Measurements from ENCODE around the gene GVQW3.

GVQW3 gene

DNA sequence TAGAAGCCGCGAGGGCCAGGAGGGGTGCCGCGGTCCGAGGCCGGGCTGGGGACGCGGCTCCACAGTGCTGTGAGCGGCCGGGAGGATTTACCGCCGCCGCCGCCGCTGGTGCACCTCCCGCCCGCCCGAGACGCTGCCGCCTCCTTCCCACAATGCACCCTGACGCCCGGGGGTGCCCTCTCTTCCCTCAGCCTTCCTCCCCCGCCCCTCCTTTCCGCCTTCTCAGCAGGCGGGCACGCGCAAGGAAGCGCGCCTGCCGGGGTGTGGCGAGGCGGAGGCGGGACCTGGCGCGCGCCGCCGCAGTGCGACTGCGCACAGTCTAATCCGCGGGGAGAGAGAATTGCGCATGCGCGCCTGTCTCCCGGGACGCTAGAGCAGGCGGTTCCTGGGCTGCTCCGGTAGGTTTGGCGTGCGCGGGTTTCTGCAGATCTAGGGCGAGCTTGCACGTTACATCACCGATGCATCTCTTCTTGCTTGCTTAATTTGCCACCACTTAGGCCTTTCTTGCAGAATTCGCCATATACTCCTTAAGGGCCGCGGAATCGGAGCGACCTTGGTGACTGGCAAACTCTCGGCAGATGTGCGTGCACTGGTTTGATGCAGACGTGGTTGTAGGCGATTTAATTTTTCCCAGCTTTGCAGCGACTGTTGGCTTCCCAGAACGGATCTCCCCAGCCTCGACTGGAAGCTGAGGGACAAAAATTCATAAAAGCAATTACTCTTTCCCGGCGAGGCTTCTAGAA is at the start of gene GVQW3, which contains the start of gene THAP12:
Gene GVQW3, plus strand, starts transcription at position 347 of the 743 bp plus-strand sequence. CDS start 506 bp downstream, outside the sequence.
Gene THAP12, minus strand, starts transcription at position 156 of the 743 bp plus-strand sequence. CDS start 296 bp downstream, outside the sequence.
- H3K4me1 ChIP-seq (ENCODE audit: control insufficient read depth, low read depth, low read length): peaks cover 14% of the 10 kb centered on the region
- H3K9me3 ChIP-seq (ENCODE audit: control insufficient read depth, low read depth, low read length): no peaks in the 10 kb centered on the region
- no peaks in the 10 kb centered on the region for H3K36me3 ChIP-seq (ENCODE audit: control insufficient read depth, low read depth, low read length)
- no peak within 1 kb of the TSS for H3K27ac ChIP-seq (ENCODE audit: low read length)
- H3K4me3 ChIP-seq (ENCODE audit: low read length): peak within 1 kb of the TSS; percentile 67
- peak within 1 kb of the TSS; percentile 52 for H3K9ac ChIP-seq (ENCODE audit: low read length)
- H3K27me3 ChIP-seq (ENCODE audit: control insufficient read depth, insufficient read depth, low read length): no peaks in the 10 kb centered on the region

DNA sequence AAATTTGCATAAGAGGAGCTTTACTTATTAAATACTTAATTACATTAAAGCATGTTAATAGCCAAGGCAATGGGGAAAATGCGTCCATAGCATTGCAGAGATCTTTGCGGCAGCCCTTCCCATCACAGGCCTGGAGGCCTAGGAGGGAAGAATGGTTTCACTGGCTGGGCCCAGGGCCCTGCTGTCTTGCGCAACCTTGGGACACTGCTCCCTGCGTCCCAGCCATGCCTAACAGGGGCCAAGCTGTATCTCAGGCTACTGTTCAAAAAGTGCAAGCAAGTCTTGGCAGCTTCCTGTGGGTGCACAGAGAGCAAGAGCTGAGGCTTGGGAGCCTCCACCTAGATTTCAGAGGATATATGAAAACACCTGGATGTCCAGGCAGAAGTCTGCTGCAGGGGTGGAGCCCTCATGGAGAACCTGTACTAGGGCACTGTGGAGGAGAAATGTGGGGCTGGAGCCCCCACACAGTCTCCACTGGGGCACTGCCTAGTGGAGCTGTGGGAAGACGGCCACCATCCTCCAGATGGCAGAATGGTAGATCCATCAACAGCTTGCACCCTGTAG is 46.2 kb upstream of the GVQW3 start:
- H3K9me3 ChIP-seq (ENCODE audit: control insufficient read depth, low read depth, low read length): peaks cover 13% of the 10 kb centered on the region
- H3K4me1 ChIP-seq (ENCODE audit: control insufficient read depth, low read depth, low read length): no peaks in the 10 kb centered on the region
- no peak overlapping the region for H3K9ac ChIP-seq (ENCODE audit: low read length)
- no peak overlapping the region for H3K27ac ChIP-seq (ENCODE audit: low read length)
- H3K36me3 ChIP-seq (ENCODE audit: control insufficient read depth, low read depth, low read length): no peaks in the 10 kb centered on the region
- no peak overlapping the region for H3K4me3 ChIP-seq (ENCODE audit: low read length)
- H3K27me3 ChIP-seq (ENCODE audit: control insufficient read depth, insufficient read depth, low read length): no peaks in the 10 kb centered on the region

DNA sequence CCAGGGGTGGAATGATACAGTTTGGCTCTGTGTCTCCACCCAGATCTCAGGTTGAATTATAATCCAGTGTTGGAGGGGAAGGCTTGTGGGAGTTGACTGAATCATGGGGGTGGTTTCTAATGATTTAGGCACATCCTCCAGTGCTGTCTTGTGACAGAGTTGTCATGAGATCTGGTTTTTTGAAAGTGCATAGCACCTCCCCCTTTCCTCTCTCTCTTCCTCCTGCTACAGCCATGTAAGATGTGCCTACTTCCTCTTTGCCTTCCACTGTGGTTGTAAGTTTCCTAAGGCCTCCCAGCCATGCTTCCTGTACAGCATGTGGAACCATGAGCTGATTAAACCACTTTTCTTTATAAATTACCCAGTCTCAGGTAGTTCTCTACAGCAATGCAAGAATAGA is 45.3 kb upstream of the GVQW3 start:
- Histone ChIP-seq H3K9ac (ENCODE audit: low read length) (no peak overlapping the region), H3K9me3 (ENCODE audit: control insufficient read depth, low read depth, low read length) (peaks cover 13% of the 10 kb centered on the region), H3K27ac (ENCODE audit: low read length) (no peak overlapping the region), H3K4me3 (ENCODE audit: low read length) (no peak overlapping the region), H3K27me3 (ENCODE audit: control insufficient read depth, insufficient read depth, low read length) (no peaks in the 10 kb centered on the region), H3K36me3 (ENCODE audit: control insufficient read depth, low read depth, low read length) (no peaks in the 10 kb centered on the region), H3K4me1 (ENCODE audit: control insufficient read depth, low read depth, low read length) (no peaks in the 10 kb centered on the region)

DNA sequence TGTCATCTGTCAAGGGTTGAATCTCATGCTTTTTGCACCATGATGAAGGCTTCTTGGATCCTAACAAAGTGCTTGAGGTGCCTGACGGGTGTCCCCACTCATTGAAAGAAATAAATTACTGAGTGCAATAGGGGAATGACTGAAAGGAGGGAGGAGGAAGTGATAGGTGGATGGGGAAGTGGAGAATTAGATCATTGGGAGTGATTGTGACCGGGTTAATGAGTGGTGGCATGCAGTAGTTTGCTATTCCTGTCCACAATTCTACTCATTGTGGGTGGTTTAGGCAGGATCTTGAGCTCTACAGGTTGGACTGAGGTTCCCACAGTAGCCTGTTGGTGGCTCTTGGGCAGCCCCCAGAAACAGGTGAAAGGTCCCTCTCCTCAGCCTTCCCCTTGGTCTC is 44.5 kb upstream of the GVQW3 start:
- Histone ChIP-seq H3K27ac (ENCODE audit: low read length) (no peak overlapping the region), H3K36me3 (ENCODE audit: control insufficient read depth, low read depth, low read length) (no peaks in the 10 kb centered on the region), H3K9ac (ENCODE audit: low read length) (no peak overlapping the region), H3K4me1 (ENCODE audit: control insufficient read depth, low read depth, low read length) (no peaks in the 10 kb centered on the region), H3K9me3 (ENCODE audit: control insufficient read depth, low read depth, low read length) (peaks cover 13% of the 10 kb centered on the region), H3K4me3 (ENCODE audit: low read length) (no peak overlapping the region), H3K27me3 (ENCODE audit: control insufficient read depth, insufficient read depth, low read length) (no peaks in the 10 kb centered on the region)

DNA sequence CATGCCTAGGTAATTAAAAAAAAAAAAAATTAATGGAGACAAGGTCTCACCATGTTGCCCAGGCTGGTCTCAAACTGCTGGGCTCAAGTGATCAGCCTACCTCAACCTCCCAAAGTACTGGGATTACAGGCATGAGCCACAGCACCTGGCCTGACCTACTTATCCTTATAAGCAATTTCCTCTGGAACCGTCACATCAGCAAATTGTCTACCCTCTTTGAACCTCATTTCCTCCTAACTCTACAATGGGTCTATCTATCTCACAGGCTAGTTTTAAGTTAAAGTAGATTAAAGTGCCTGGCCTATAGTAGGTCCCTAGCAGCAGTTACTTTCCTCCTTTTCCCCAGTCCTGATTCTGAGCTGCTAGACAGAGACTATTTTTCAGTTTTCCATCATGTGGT is 43.7 kb upstream of the GVQW3 start:
- no peak overlapping the region for H3K27ac ChIP-seq (ENCODE audit: low read length)
- H3K4me3 ChIP-seq (ENCODE audit: low read length): no peak overlapping the region
- no peaks in the 10 kb centered on the region for H3K36me3 ChIP-seq (ENCODE audit: control insufficient read depth, low read depth, low read length)
- H3K9ac ChIP-seq (ENCODE audit: low read length): no peak overlapping the region
- no peaks in the 10 kb centered on the region for H3K27me3 ChIP-seq (ENCODE audit: control insufficient read depth, insufficient read depth, low read length)
- H3K4me1 ChIP-seq (ENCODE audit: control insufficient read depth, low read depth, low read length): no peaks in the 10 kb centered on the region
- H3K9me3 ChIP-seq (ENCODE audit: control insufficient read depth, low read depth, low read length): peaks cover 13% of the 10 kb centered on the region

DNA sequence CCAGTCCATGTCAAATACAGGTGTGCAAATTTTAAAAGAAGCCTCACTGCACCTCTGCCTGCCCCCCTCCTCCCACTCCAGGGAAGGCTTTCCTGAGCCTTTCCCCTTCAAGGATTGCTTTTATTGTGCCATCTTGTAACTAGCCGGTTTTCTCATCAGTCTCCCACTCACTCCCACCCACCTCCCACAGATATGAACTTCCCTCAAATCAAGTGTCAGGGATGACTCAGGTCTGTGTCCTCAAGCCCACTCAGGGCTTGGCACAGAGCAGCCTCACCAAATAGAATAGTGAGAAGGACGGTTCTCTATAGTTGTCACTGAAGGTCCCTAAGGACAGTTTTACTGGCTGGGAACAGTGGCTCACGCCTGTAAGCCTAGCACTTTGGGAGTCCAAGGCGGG is 43.2 kb upstream of the GVQW3 start:
- Histone ChIP-seq H3K36me3 (ENCODE audit: control insufficient read depth, low read depth, low read length) (no peaks in the 10 kb centered on the region), H3K9ac (ENCODE audit: low read length) (no peak overlapping the region), H3K4me1 (ENCODE audit: control insufficient read depth, low read depth, low read length) (no peaks in the 10 kb centered on the region), H3K27me3 (ENCODE audit: control insufficient read depth, insufficient read depth, low read length) (no peaks in the 10 kb centered on the region), H3K27ac (ENCODE audit: low read length) (no peak overlapping the region), H3K9me3 (ENCODE audit: control insufficient read depth, low read depth, low read length) (peaks cover 13% of the 10 kb centered on the region), H3K4me3 (ENCODE audit: low read length) (no peak overlapping the region)

DNA sequence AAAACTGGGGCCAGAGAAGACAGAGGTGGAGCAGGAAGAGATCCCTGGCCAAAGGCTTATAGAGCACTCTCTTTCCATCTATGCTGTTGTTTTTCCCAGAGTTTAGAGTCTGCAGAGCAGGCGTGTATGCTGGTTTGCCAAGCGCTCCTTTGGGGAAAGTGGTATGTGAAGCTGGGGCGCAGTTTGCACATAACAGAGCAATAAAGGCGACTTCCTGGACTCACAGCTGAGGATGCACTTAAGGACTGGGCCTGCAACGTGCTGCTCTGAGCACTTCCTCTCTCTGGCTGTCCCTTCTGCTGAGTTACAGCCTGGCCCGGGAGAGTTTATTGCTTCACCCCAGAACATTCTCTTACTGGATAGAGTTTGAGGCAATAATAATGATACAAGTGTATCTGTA is 41.9 kb upstream of the GVQW3 start:
- Histone ChIP-seq H3K9ac (ENCODE audit: low read length) (no peak overlapping the region), H3K4me3 (ENCODE audit: low read length) (no peak overlapping the region)

DNA sequence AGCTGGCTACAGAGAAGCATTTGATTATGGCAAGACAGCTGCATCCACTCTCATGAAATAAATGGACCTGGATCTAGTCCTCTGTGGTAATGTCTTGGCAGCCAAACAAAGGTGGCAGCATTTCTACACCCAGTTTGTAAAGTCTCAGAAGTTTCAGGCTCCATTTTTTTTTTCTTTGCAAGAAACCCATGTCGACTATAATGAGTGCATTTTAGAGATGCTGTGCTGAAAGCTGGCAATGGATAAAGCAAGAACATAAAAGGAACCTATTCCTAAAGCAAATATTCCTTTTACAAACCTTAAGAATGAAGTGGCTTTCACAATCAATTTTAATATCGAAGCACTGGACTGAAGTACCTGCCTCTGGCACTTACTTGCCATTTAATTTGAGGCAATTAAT is 33.7 kb upstream of the GVQW3 start:
- H3K4me1 ChIP-seq (ENCODE audit: control insufficient read depth, low read depth, low read length): no peaks in the 10 kb centered on the region
- no peak overlapping the region for H3K27ac ChIP-seq (ENCODE audit: low read length)
- peaks cover 3% of the 10 kb centered on the region for H3K36me3 ChIP-seq (ENCODE audit: control insufficient read depth, low read depth, low read length)
- no peaks in the 10 kb centered on the region for H3K27me3 ChIP-seq (ENCODE audit: control insufficient read depth, insufficient read depth, low read length)
- no peak overlapping the region for H3K9ac ChIP-seq (ENCODE audit: low read length)
- no peak overlapping the region for H3K4me3 ChIP-seq (ENCODE audit: low read length)
- no peaks in the 10 kb centered on the region for H3K9me3 ChIP-seq (ENCODE audit: control insufficient read depth, low read depth, low read length)

More for the DNA sequence above, 41.9 kb upstream of the GVQW3 start:
- no peaks in the 10 kb centered on the region for H3K36me3 ChIP-seq (ENCODE audit: control insufficient read depth, low read depth, low read length)
- H3K27me3 ChIP-seq (ENCODE audit: control insufficient read depth, insufficient read depth, low read length): no peaks in the 10 kb centered on the region
- H3K9me3 ChIP-seq (ENCODE audit: control insufficient read depth, low read depth, low read length): peaks cover 13% of the 10 kb centered on the region
- no peak overlapping the region for H3K27ac ChIP-seq (ENCODE audit: low read length)
- no peaks in the 10 kb centered on the region for H3K4me1 ChIP-seq (ENCODE audit: control insufficient read depth, low read depth, low read length)

DNA sequence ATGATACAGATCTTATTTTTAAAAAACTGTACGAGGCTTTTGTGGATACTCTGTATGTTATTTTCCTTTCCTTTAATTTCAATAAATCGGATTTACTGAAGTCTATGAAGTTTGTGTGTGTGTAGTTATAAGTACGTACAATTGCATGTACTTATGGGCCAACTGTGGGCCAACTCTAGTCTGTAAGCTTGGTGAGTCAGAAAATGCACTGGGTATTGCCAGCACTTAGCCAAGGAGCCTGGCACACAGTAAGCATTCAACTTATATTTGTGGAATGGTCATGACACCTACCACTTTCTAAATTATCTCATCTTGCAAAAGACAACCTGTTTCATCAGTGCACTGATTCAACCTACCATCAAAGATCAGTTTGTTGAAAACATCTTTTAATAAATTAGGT is 32.8 kb upstream of the GVQW3 start:
- no peaks in the 10 kb centered on the region for H3K4me1 ChIP-seq (ENCODE audit: control insufficient read depth, low read depth, low read length)
- no peaks in the 10 kb centered on the region for H3K27me3 ChIP-seq (ENCODE audit: control insufficient read depth, insufficient read depth, low read length)
- H3K27ac ChIP-seq (ENCODE audit: low read length): no peak overlapping the region
- H3K9ac ChIP-seq (ENCODE audit: low read length): no peak overlapping the region
- no peak overlapping the region for H3K4me3 ChIP-seq (ENCODE audit: low read length)
- peaks cover 9% of the 10 kb centered on the region for H3K36me3 ChIP-seq (ENCODE audit: control insufficient read depth, low read depth, low read length)
- H3K9me3 ChIP-seq (ENCODE audit: control insufficient read depth, low read depth, low read length): no peaks in the 10 kb centered on the region

DNA sequence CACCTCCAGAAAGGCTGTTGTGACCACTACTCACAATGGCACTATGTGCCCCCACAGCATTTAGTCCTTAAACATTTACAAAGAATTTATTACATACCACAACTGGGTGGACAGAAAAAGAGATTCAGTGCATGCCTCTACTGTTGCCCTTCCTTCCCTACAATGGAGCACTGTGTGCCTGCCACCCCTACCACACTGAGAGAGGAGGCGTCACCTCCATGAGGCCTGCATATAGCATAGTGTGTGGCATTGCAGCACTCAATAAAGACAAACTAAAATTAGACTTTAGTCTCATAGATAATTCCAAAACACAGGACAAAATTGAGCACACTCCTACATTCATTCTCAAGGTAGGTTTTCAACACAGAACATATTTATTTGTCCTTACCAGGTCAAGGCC is 26.0 kb upstream of the GVQW3 start:
- Histone ChIP-seq H3K27ac (ENCODE audit: low read length) (no peak overlapping the region), H3K27me3 (ENCODE audit: control insufficient read depth, insufficient read depth, low read length) (no peaks in the 10 kb centered on the region), H3K4me3 (ENCODE audit: low read length) (no peak overlapping the region), H3K4me1 (ENCODE audit: control insufficient read depth, low read depth, low read length) (no peaks in the 10 kb centered on the region), H3K36me3 (ENCODE audit: control insufficient read depth, low read depth, low read length) (peaks cover 18% of the 10 kb centered on the region), H3K9ac (ENCODE audit: low read length) (no peak overlapping the region), H3K9me3 (ENCODE audit: control insufficient read depth, low read depth, low read length) (no peaks in the 10 kb centered on the region)

DNA sequence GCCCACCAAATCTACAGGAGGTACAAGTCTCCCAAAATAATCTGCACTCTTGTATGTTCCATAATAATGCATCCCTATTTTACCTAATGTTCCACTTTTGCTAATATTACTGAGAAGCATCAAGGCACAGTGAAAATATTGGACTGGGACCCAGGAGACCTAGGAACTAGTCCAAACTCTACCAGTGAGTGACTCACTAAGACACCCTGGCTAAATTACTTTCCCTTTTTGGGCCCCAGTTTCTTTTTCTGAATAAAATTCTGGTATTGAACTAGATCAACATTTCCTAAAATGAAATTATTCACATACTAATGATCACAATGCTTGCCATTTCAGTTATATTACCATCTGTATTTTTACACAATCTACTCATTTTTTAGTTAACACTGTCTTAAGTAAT is 19.7 kb upstream of the GVQW3 start:
- Histone ChIP-seq H3K27ac (ENCODE audit: low read length) (no peak overlapping the region), H3K4me3 (ENCODE audit: low read length) (no peak overlapping the region), H3K9ac (ENCODE audit: low read length) (no peak overlapping the region), H3K36me3 (ENCODE audit: control insufficient read depth, low read depth, low read length) (no peaks in the 10 kb centered on the region), H3K27me3 (ENCODE audit: control insufficient read depth, insufficient read depth, low read length) (no peaks in the 10 kb centered on the region), H3K9me3 (ENCODE audit: control insufficient read depth, low read depth, low read length) (no peaks in the 10 kb centered on the region), H3K4me1 (ENCODE audit: control insufficient read depth, low read depth, low read length) (no peaks in the 10 kb centered on the region)

DNA sequence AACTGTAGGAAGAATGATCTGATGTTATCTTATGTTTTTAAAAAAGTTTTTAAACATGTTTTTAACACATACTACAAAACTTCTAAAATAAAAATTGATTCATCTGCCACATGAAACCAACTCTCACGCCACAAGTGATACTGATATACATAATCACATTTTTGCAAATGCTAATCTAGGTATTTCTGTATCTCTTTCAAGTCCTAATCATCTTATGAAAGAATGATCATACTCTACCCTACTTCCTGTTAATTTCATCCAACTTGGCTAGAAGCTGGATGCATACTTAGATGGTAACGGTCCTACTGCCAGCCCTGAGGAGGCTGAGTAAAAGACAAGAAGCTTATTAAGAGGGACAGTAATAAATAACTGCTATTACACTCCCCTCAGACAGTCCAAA is 19.3 kb upstream of the GVQW3 start:
- no peak overlapping the region for H3K27ac ChIP-seq (ENCODE audit: low read length)
- H3K4me3 ChIP-seq (ENCODE audit: low read length): no peak overlapping the region
- no peak overlapping the region for H3K9ac ChIP-seq (ENCODE audit: low read length)
- no peaks in the 10 kb centered on the region for H3K36me3 ChIP-seq (ENCODE audit: control insufficient read depth, low read depth, low read length)
- no peaks in the 10 kb centered on the region for H3K9me3 ChIP-seq (ENCODE audit: control insufficient read depth, low read depth, low read length)
- H3K27me3 ChIP-seq (ENCODE audit: control insufficient read depth, insufficient read depth, low read length): no peaks in the 10 kb centered on the region
- no peaks in the 10 kb centered on the region for H3K4me1 ChIP-seq (ENCODE audit: control insufficient read depth, low read depth, low read length)
